Measurements from ENCODE around the gene ULK4.

- TF ChIP-seq EZH2phosphoT487 (conservative IDR thresholded peaks at IDR 0.05; ENCODE audit: low read length) (no peak), CTCF (IDR thresholded peaks at IDR 0.05; ENCODE audit: insufficient read depth, low read length, poor library complexity, severe bottlenecking) (no peak)
Observed at GRCh38 chr3:41863024-41863423, 98.9 kb downstream of the ULK4 start.

Data from SU-DHL-6 (cell line).